Left ventricle myocardium superior (tissue), 1 donor: ENCODE measurements around the gene PI4K2A. TPM values are rescaled to one million over a fixed set of nuclear protein-coding genes. Genes with fewer than 3 reads are reported as not detected.
"Not testable (repeated sequence)": the region's sequence is repeated elsewhere in the genome, so short reads cannot be mapped to it uniquely, and the experiment has no call there.

Experiments
- ATAC-seq: fragments of 200-7000 bp; cut with Tn5 transposase; one replicate; pipeline ENCODE4 v1.9.1; 2020; ENCODE audit warnings: mild to moderate bottlenecking, moderate library complexity
- DNase-seq: peaks from one replicate; pipeline ENCODE4 v3.0.0-alpha.2; 2020
- intact Hi-C: fragments of 100-400 bp; cut with micrococcal nuclease; formaldehyde crosslinking; loops from one replicate; pipeline ENCODE4 v1.11.0; 2022
- total RNA-seq: library from RNA; stranded (reverse); fragmentation: NEBNext Ultra II Directional; extraction: Animal tissue kit (Norgen Biotek cat#: 25700); gene quantifications from one replicate; pipeline ENCODE4 v1.2.1, GENCODE V29; 2021
- donor health status: DM: no; HTN: yes; CAD: no; lungs with severe emphysema.

The PI4K2A gene
- total RNA-seq, 1 donor from 2014 or later: 10.2 TPM

GRCh38 chr10:97689559-97690020 lies 49.1 kb downstream of the PI4K2A start:
- no peak for DNase-seq
- intact Hi-C loops: no loop called here
- ATAC-seq: no peak

GRCh38 chr10:97690133-97690532 lies 49.7 kb downstream of the PI4K2A start:
- no peak for ATAC-seq
- intact Hi-C loops: no loop called here

GRCh38 chr10:97698072-97698655 lies 57.7 kb downstream of the PI4K2A start:
- intact Hi-C loops, DNase-seq, ATAC-seq: not testable (repeated sequence)

More at GRCh38 chr10:97690133-97690532, 49.7 kb downstream of the PI4K2A start:
- DNase-seq: no peak

- DNase-seq (no peak), ATAC-seq (peak; percentile 91)
- intact Hi-C loops: no loop called here
Measured at GRCh38 chr10:97701438-97702069, 61.1 kb downstream of the PI4K2A start.

GRCh38 chr10:97703398-97704067 lies 63.1 kb downstream of the PI4K2A start:
- ATAC-seq: no peak
- DNase-seq: no peak
- intact Hi-C loops: no loop called here

GRCh38 chr10:97704341-97704740 lies 63.9 kb downstream of the PI4K2A start:
- intact Hi-C loops: no loop called here
- no peak for ATAC-seq

GRCh38 chr10:97705006-97705670 lies 64.7 kb downstream of the PI4K2A start:
- intact Hi-C loops: no loop called here
- DNase-seq (no peak), ATAC-seq (no peak)

More at GRCh38 chr10:97704341-97704740, 63.9 kb downstream of the PI4K2A start:
- no peak for DNase-seq

- ATAC-seq (no peak), DNase-seq (no peak)
- intact Hi-C loops: no loop called here
Measured at GRCh38 chr10:97707134-97707861, 66.8 kb downstream of the PI4K2A start.

- intact Hi-C loops: no loop called here
- no peak for DNase-seq
- ATAC-seq: no peak
Measured at GRCh38 chr10:97708167-97708566, 67.7 kb downstream of the PI4K2A start.

- DNase-seq: peak; percentile 65
- ATAC-seq: peak; percentile 28
- intact Hi-C loops: no loop called here
Measured at GRCh38 chr10:97708976-97709946, 68.8 kb downstream of the PI4K2A start.

GRCh38 chr10:97711640-97712572 lies 71.4 kb downstream of the PI4K2A start:
- intact Hi-C loops: no loop called here
- ATAC-seq: no peak
- no peak for DNase-seq

GRCh38 chr10:97713339-97713825 lies 72.9 kb downstream of the PI4K2A start, which contains the start of gene MARVELD1:
Gene MARVELD1, plus strand, starts transcription at chr10:97713730. Its CDS starts 147 bp downstream, at chr10:97713877.
- peak; percentile 53 for ATAC-seq
- peak; percentile 83 for DNase-seq
- intact Hi-C loops: no loop called here

- DNase-seq (peak; percentile 84), ATAC-seq (peak; percentile 78)
- intact Hi-C loops: no loop called here
Measured at GRCh38 chr10:97713826-97714400, 73.4 kb downstream of the PI4K2A start.

- DNase-seq (peak; percentile 85), ATAC-seq (peak; percentile 77)
- intact Hi-C loops: no loop called here
Measured at GRCh38 chr10:97714401-97715258, 74.2 kb downstream of the PI4K2A start.

- no peak for DNase-seq
- ATAC-seq: no peak
- intact Hi-C loops: no loop called here
Measured at GRCh38 chr10:97715259-97715874, 74.9 kb downstream of the PI4K2A start.
